H1 (cell line): ENCODE results near the gene CTSL. TPM values are rescaled to one million over a fixed set of nuclear protein-coding genes. Genes with fewer than 3 reads are reported as not detected.
"Not testable (repeated sequence)": the region's sequence is repeated elsewhere in the genome, so short reads cannot be mapped to it uniquely, and the experiment has no call there.

ENCODE experiments used
- CTCF ChIA-PET: fragments of 300-600 bp; sonication (Branson Sonifier 250); formaldehyde crosslinking; loops from one replicate; lab custom pipeline; 2021; ENCODE audit not compliant: partially characterized antibody; lab: Charles Lee
- POLR2A ChIA-PET: fragments of 300-600 bp; sonication (Branson Sonifier 250); formaldehyde crosslinking; loops from one replicate; lab custom pipeline; 2021; ENCODE audit warnings: inconsistent platforms; ENCODE audit not compliant: partially characterized antibody; lab: Charles Lee
- DNase-seq, 2 experiments: peaks; one replicate each; pipeline versions ENCODE4 v3.0.0 to v3.0.0-alpha.2; 2010 to 2022; ENCODE audit warnings: low spot score in 2 of 2, low read depth in 1 of 2, mixed read lengths in 1 of 2
- FAIRE-seq: peaks from 2 replicates; lab custom pipeline; 2011; peaks lifted over from hg19 to GRCh38; lab: Jason Lieb, UNC
- H2AFZ ChIP-seq: 2 replicates; pipeline ENCODE4 v1.8.1; 2012; ENCODE audit warnings: low read length, inconsistent platforms
- H2AK5ac ChIP-seq: 2 replicates; pipeline ENCODE4 v1.6.1; 2013; ENCODE audit warnings: low read depth, low read length
- H2BK120ac ChIP-seq: replicated peaks from 2 replicates; pipeline ENCODE3; 2013; ENCODE audit warnings: low read depth, low read length, inconsistent platforms
- H2BK12ac ChIP-seq: 2 replicates; pipeline ENCODE4 v1.6.1; 2013; ENCODE audit warnings: low read depth, low read length
- H2BK15ac ChIP-seq: 2 replicates; pipeline ENCODE4 v1.6.1; 2013; ENCODE audit warnings: low read length
- H2BK20ac ChIP-seq: 2 replicates; pipeline ENCODE4 v1.6.1; 2013; ENCODE audit warnings: low read length
- H2BK5ac ChIP-seq: 2 replicates; pipeline ENCODE4 v1.6.1; 2013; ENCODE audit warnings: low read depth, low read length
- H3K14ac ChIP-seq: 2 replicates; pipeline ENCODE4 v1.6.1; 2013; ENCODE audit warnings: inconsistent platforms; ENCODE audit not compliant: insufficient read length
- H3K18ac ChIP-seq: 2 replicates; pipeline ENCODE4 v1.6.1; 2013; ENCODE audit warnings: low read length; ENCODE audit errors: extremely low read depth
- H3K23ac ChIP-seq: 2 replicates; pipeline ENCODE4 v1.6.1; 2013; ENCODE audit warnings: inconsistent platforms; ENCODE audit not compliant: insufficient read length
- H3K23me2 ChIP-seq: 2 replicates; pipeline ENCODE4 v1.6.1; 2013; ENCODE audit warnings: low read depth, low read length
- H3K27ac ChIP-seq: 2 replicates; pipeline ENCODE4 v1.6.1; 2011; ENCODE audit warnings: low read depth, low read length, inconsistent platforms
- H3K27me3 ChIP-seq, 4 experiments: replicated peaks in 1 of 4; 1 replicate in 1 of 4; 2 replicates in 3 of 4; pipeline versions ENCODE4 v1.6.1 to v1.8.1; 2011 to 2013; ENCODE audit warnings: low read length in 3 of 4, mild to moderate bottlenecking in 3 of 4, inconsistent platforms in 2 of 4, mixed read lengths in 2 of 4, moderate library complexity in 1 of 4; ENCODE audit not compliant: control insufficient read depth in 3 of 4, insufficient read depth in 3 of 4; ENCODE audit errors: extremely low read depth in 1 of 4
- H3K36me3 ChIP-seq, 4 experiments: 2 replicates each; pipeline versions ENCODE4 v1.6.1 to v1.8.1; 2011 to 2013; ENCODE audit warnings: mild to moderate bottlenecking in 4 of 4, low read length in 3 of 4, moderate library complexity in 2 of 4, control low read depth in 1 of 4, inconsistent platforms in 1 of 4; ENCODE audit not compliant: insufficient read depth in 4 of 4, control insufficient read depth in 2 of 4
- H3K4ac ChIP-seq: replicated peaks from 2 replicates; pipeline ENCODE3; 2013; ENCODE audit warnings: low read length, low read depth, mixed read lengths, inconsistent platforms; ENCODE audit not compliant: insufficient read length
- H3K4me1 ChIP-seq, 4 experiments: replicated peaks in 1 of 4; 1 replicate in 1 of 4; 2 replicates in 3 of 4; pipeline versions ENCODE4 v1.6.1 to v1.8.1; 2011 to 2013; ENCODE audit warnings: low read length in 3 of 4, inconsistent platforms in 2 of 4, mixed read lengths in 1 of 4; ENCODE audit not compliant: insufficient read depth in 4 of 4, control insufficient read depth in 3 of 4
- H3K4me2 ChIP-seq, 2 experiments: 2 replicates each; pipeline versions ENCODE4 v1.6.1 to v1.8.1; 2011 to 2013; ENCODE audit warnings: low read depth in 2 of 2, low read length in 2 of 2, control low read depth in 1 of 2, inconsistent platforms in 1 of 2, mild to moderate bottlenecking in 1 of 2; ENCODE audit not compliant: insufficient read depth in 1 of 2
- H3K4me3 ChIP-seq, 4 experiments: fragments of 200-600, 300-600 bp in 1 of 4; sonication (generic), shearing (Covaris generic), sonication (Bioruptor Twin) in 1 of 4; 2 replicates each; pipeline versions ENCODE4 v1.5.1 to v1.8.1; 2011 to 2016; ENCODE audit warnings: low read length in 4 of 4, low read depth in 3 of 4, control low read depth in 2 of 4, inconsistent platforms in 2 of 4, mild to moderate bottlenecking in 2 of 4, mixed read lengths in 1 of 4, moderate library complexity in 1 of 4; ENCODE audit not compliant: insufficient read depth in 2 of 4; ENCODE audit errors: extremely low read depth in 1 of 4
- H3K56ac ChIP-seq: replicated peaks from 2 replicates; pipeline ENCODE3; 2013; ENCODE audit warnings: low read depth, mild to moderate bottlenecking, mixed read lengths, low read length, inconsistent platforms; ENCODE audit not compliant: insufficient read length
- H3K79me1 ChIP-seq: 2 replicates; pipeline ENCODE4 v1.6.1; 2013; ENCODE audit warnings: low read depth, low read length, control low read depth
- H3K79me2 ChIP-seq, 2 experiments: 2 replicates each; pipeline versions ENCODE4 v1.6.1 to v1.8.1; 2012 to 2013; ENCODE audit warnings: low read length in 2 of 2, mild to moderate bottlenecking in 2 of 2, inconsistent platforms in 1 of 2; ENCODE audit not compliant: insufficient read depth in 2 of 2, control insufficient read depth in 1 of 2
- H3K9ac ChIP-seq, 4 experiments: replicated peaks in 1 of 4; 1 replicate in 1 of 4; 2 replicates in 3 of 4; pipeline versions ENCODE4 v1.6.1 to v1.8.1; 2011 to 2013; ENCODE audit warnings: low read depth in 3 of 4, low read length in 3 of 4, control low read depth in 2 of 4, mild to moderate bottlenecking in 2 of 4, moderate library complexity in 2 of 4, inconsistent platforms in 1 of 4; ENCODE audit errors: extremely low read depth in 1 of 4
- H3K9me3 ChIP-seq, 2 experiments: 2 replicates each; pipeline versions ENCODE4 v1.6.1 to v1.8.1; 2012 to 2013; ENCODE audit warnings: mild to moderate bottlenecking in 2 of 2, moderate library complexity in 2 of 2, control low read depth in 1 of 2, inconsistent platforms in 1 of 2, low read depth in 1 of 2, low read length in 1 of 2, mixed read lengths in 1 of 2; ENCODE audit not compliant: insufficient read depth in 2 of 2
- H4K20me1 ChIP-seq, 2 experiments: replicated peaks in 1 of 2; 2 replicates each; pipeline versions ENCODE3 to v1.8.1; 2011 to 2013; ENCODE audit warnings: inconsistent platforms in 2 of 2, low read length in 2 of 2, mild to moderate bottlenecking in 1 of 2; ENCODE audit not compliant: insufficient read depth in 2 of 2, control insufficient read depth in 1 of 2
- H4K5ac ChIP-seq: 2 replicates; pipeline ENCODE4 v1.6.1; 2013; ENCODE audit warnings: low read length, low read depth, mixed read lengths, inconsistent platforms; ENCODE audit not compliant: insufficient read length
- H4K8ac ChIP-seq: 2 replicates; pipeline ENCODE4 v1.8.0; 2013; ENCODE audit warnings: mild to moderate bottlenecking, moderate library complexity, low read length, inconsistent platforms; ENCODE audit not compliant: insufficient read depth; ENCODE audit errors: extremely low read depth
- H4K91ac ChIP-seq: replicated peaks from 2 replicates; pipeline ENCODE3; 2013; ENCODE audit warnings: low read length, mixed read lengths, inconsistent platforms; ENCODE audit not compliant: insufficient read length
- YY1 ChIP-seq: IDR thresholded peaks from 2 replicates; pipeline ENCODE4 v1.6.1; 2011; ENCODE audit warnings: low read depth, mild to moderate bottlenecking, low read length
- WGBS, 2 experiments: shearing (Covaris generic) in 1 of 2; methylation state at CpG; one replicate each; pipeline versions ENCODE4 v1.1.6 to v1.1.7; 2013 to 2015; ENCODE audit warnings: low lambda C conversion rate in 2 of 2, mixed read lengths in 2 of 2, inconsistent platforms in 1 of 2, low coverage in 1 of 2, missing lambda C conversion rate in 1 of 2; ENCODE audit not compliant: insufficient replicate concordance in 2 of 2, insufficient coverage in 1 of 2, insufficient read length in 1 of 2; ENCODE audit errors: extremely low coverage in 1 of 2, missing lambda C conversion rate in 1 of 2; 5-methylcytosine and 5-hydroxymethylcytosine counted together
- polyA plus RNA-seq, 7 experiments: library from polyadenylated mRNA; depleted of rRNA in 3 of 7; stranded (reverse) in 5 of 7; unstranded in 2 of 7; fragments of >200 nt in 5 of 7; fragments of 200-250 nt in 2 of 7; gene quantifications; 1 replicate in 5 of 7; 2 replicates in 1 of 7; 4 replicates in 1 of 7; pipeline versions ENCODE4 v1.2.1 to v1.2.3, GENCODE V29; 2011 to 2013; ENCODE audit warnings: missing spikeins in 2 of 7, mixed read lengths in 2 of 7
- total RNA-seq: library from RNA; stranded (reverse); fragmentation: NEBNext Ultra II Directional; extraction: Animal tissue kit (Norgen Biotek cat#: 25700); gene quantifications from 2 replicates; pipeline ENCODE4 v1.2.1, GENCODE V29; 2021

Gene CTSL
- total and polyA plus RNA-seq, 2 of the 8 experiments (the other 6 are each of a cell fraction or from before 2014, with no cell fraction given): 34.2 to 38.2 TPM

- no peak overlapping the region for H3K4ac ChIP-seq
- no peak overlapping the region for H2BK120ac ChIP-seq
- no peaks in the 10 kb centered on the region for H3K36me3 ChIP-seq
- no peak overlapping the region for H3K27ac ChIP-seq
- no peaks in the 10 kb centered on the region; a peak in 1 of 7 replicates for H3K27me3 ChIP-seq
- no peak overlapping the region for H2BK15ac ChIP-seq
- H4K91ac ChIP-seq: no peak overlapping the region
- H3K18ac ChIP-seq: no peak overlapping the region
- no peaks in the 10 kb centered on the region for H3K79me2 ChIP-seq
- H2BK20ac ChIP-seq: no peak overlapping the region
- H3K4me2 ChIP-seq: no peak overlapping the region
- no peak for TF ChIP-seq YY1
- no peak overlapping the region for H2BK5ac ChIP-seq
- H3K9ac ChIP-seq: no peak overlapping the region
- no peaks in the 10 kb centered on the region for H3K23me2 ChIP-seq
- peaks cover 3 to 7% of the 10 kb centered on the region in 2 experiments; a peak in 1 of 4 replicates for H3K9me3 ChIP-seq
- no peak overlapping the region for H2AFZ ChIP-seq
- H3K79me1 ChIP-seq: no peaks in the 10 kb centered on the region
- no peak overlapping the region for H4K5ac ChIP-seq
- peaks cover 2 to 3% (median 3%) of the 10 kb centered on the region in 4 experiments; a peak in 4 of 7 replicates for H3K4me1 ChIP-seq
- H4K8ac ChIP-seq: no peak overlapping the region
- no peak overlapping the region for H2AK5ac ChIP-seq
- 89% methylated on average over 3 of the region's 3 CpGs; no CpG with 5 or more reads in 1 of the 2 experiments for WGBS, 2 experiments
- FAIRE-seq (no peak), DNase-seq (no peak)
- no peaks in the 10 kb centered on the region for H4K20me1 ChIP-seq
- no peak overlapping the region for H3K14ac ChIP-seq
- POLR2A ChIA-PET: no interaction called here
- no peak overlapping the region for H3K56ac ChIP-seq
- H3K23ac ChIP-seq: no peak overlapping the region
- CTCF ChIA-PET: no interaction called here
- H3K4me3 ChIP-seq: no peak overlapping the region
- H2BK12ac ChIP-seq: no peak overlapping the region
These were observed 17.0 kb downstream of the CTSL start for GRCh38 chr9:87742813-87743428.

- H3K4ac ChIP-seq, H3K79me2 ChIP-seq, H2BK120ac ChIP-seq, H3K9ac ChIP-seq, H4K8ac ChIP-seq, H3K9me3 ChIP-seq, H2AK5ac ChIP-seq, FAIRE-seq, H3K14ac ChIP-seq, H3K79me1 ChIP-seq, POLR2A ChIA-PET, DNase-seq, H2AFZ ChIP-seq, H3K4me1 ChIP-seq, H3K18ac ChIP-seq, H2BK20ac ChIP-seq, H3K23me2 ChIP-seq, H3K36me3 ChIP-seq, H3K4me3 ChIP-seq, H2BK15ac ChIP-seq, H4K5ac ChIP-seq, H3K27ac ChIP-seq, H3K27me3 ChIP-seq, H4K20me1 ChIP-seq, H4K91ac ChIP-seq, H3K4me2 ChIP-seq, CTCF ChIA-PET, H2BK5ac ChIP-seq, H2BK12ac ChIP-seq, H3K56ac ChIP-seq, H3K23ac ChIP-seq: not testable (repeated sequence)
- WGBS, 2 experiments: 93% methylated on average over 6 of the region's 7 CpGs; no CpG with 5 or more reads in 1 of the 2 experiments
These were observed 18.3 kb downstream of the CTSL start for GRCh38 chr9:87744247-87744646.
